Caco-2 (cell line): ENCODE data around the gene HSPA4L. TPM values are rescaled to one million over a fixed set of nuclear protein-coding genes. Genes with fewer than 3 reads are reported as not detected.

ENCODE experiments used
- BruUV-seq: library from RNA; stranded (reverse); fragments of 400-500 nt; replicated peaks from 2 replicates; lab custom pipeline; 2021; lab: Mats Ljungman, UMichigan
- CTCF ChIA-PET: fragments of 300-600 bp; sonication (Branson Sonifier 250); formaldehyde crosslinking; loops from one replicate; lab custom pipeline; 2022; ENCODE audit warnings: antibody characterized with exemption; lab: Charles Lee
- POLR2A ChIA-PET: fragments of 300-600 bp; sonication (Branson Sonifier 250); formaldehyde crosslinking; loops from one replicate; lab custom pipeline; 2022; ENCODE audit warnings: antibody characterized with exemption; lab: Charles Lee
- DNase-seq, 2 experiments: peaks; one replicate each; pipeline versions ENCODE4 v3.0.0 to v3.0.0-alpha.2; 2020 to 2022
- H3K27me3 ChIP-seq: replicated peaks from 2 replicates; pipeline ENCODE4 v1.6.0; 2011; ENCODE audit warnings: low read length; ENCODE audit not compliant: control insufficient read depth, insufficient read depth
- H3K36me3 ChIP-seq: 2 replicates; pipeline ENCODE4 v1.5.1; 2011; ENCODE audit warnings: low read length; ENCODE audit not compliant: control insufficient read depth, insufficient read depth
- H3K4me1 ChIP-seq: fragments of 250-450 bp; sonication (Bioruptor Pico); 2 replicates; pipeline ENCODE4 v1.5.1; 2020; ENCODE audit warnings: mild to moderate bottlenecking
- H3K4me3 ChIP-seq: 2 replicates; pipeline ENCODE4 v1.5.1; 2011; ENCODE audit warnings: low read depth, mild to moderate bottlenecking, control low read depth, low read length
- H3K9me3 ChIP-seq: fragments of 250-450 bp; sonication (Bioruptor Pico); 2 replicates; pipeline ENCODE4 v1.5.1; 2020; ENCODE audit warnings: mild to moderate bottlenecking, moderate library complexity
- H3K27ac Mint-ChIP-seq: one replicate; pipeline ENCODE4 v1.8.0; 2022; ENCODE audit warnings: mixed read lengths; ENCODE audit not compliant: unreplicated experiment
- H3K27me3 Mint-ChIP-seq: one replicate; pipeline ENCODE4 v1.8.0; 2022; ENCODE audit warnings: mixed read lengths; ENCODE audit not compliant: insufficient read depth, unreplicated experiment
- H3K36me3 Mint-ChIP-seq: one replicate; pipeline ENCODE4 v1.8.0; 2022; ENCODE audit warnings: mild to moderate bottlenecking, mixed read lengths; ENCODE audit not compliant: insufficient read depth, unreplicated experiment
- H3K4me1 Mint-ChIP-seq: one replicate; pipeline ENCODE4 v1.8.0; 2022; ENCODE audit warnings: low read depth, mixed read lengths; ENCODE audit not compliant: unreplicated experiment
- H3K4me3 Mint-ChIP-seq: one replicate; pipeline ENCODE4 v1.8.0; 2022; ENCODE audit warnings: mild to moderate bottlenecking, moderate library complexity, mixed read lengths; ENCODE audit not compliant: unreplicated experiment
- H3K9me3 Mint-ChIP-seq: one replicate; pipeline ENCODE4 v1.8.0; 2022; ENCODE audit warnings: mixed read lengths; ENCODE audit not compliant: unreplicated experiment
- CTCF ChIP-seq, 2 experiments: fragments of 200-600 bp in 1 of 2; IDR thresholded peaks; 1 replicate in 1 of 2; 2 replicates in 1 of 2; pipeline versions ENCODE4 v1.5.1 to v1.8.0; 2011 to 2022; ENCODE audit warnings: antibody characterized with exemption in 1 of 2, control low read depth in 1 of 2, inconsistent platforms in 1 of 2, low read depth in 1 of 2, low read length in 1 of 2, mild to moderate bottlenecking in 1 of 2, moderate library complexity in 1 of 2; ENCODE audit not compliant: insufficient read depth in 1 of 2, severe bottlenecking in 1 of 2, unreplicated experiment in 1 of 2
- intact Hi-C: fragments of 100-400 bp; cut with micrococcal nuclease; formaldehyde crosslinking; loops from one replicate; pipeline ENCODE4 v1.10.0; 2022; ENCODE audit not compliant: unreplicated experiment
- total RNA-seq: library from RNA; stranded (reverse); gene quantifications from 2 replicates; pipeline ENCODE4 v1.2.3, GENCODE V29; 2022

HSPA4L gene
- total RNA-seq, 1 experiment from 2014 or later, result 3.6 TPM

GRCh38 chr4:127781300-127782024 is 660 bp upstream of the HSPA4L start:
- Mint-ChIP-seq H3K27me3 (peaks cover 3% of the 10 kb centered on the region), H3K9me3 (no peaks in the 10 kb centered on the region), H3K36me3 (peaks cover 12% of the 10 kb centered on the region), H3K4me1 (peaks cover 7% of the 10 kb centered on the region), H3K27ac (peak overlapping the region; percentile 90), H3K4me3 (peak overlapping the region; percentile 97)
- BruUV-seq, result no TSS peak
- Histone ChIP-seq H3K27me3 (no peaks in the 10 kb centered on the region), H3K36me3 (no peaks in the 10 kb centered on the region), H3K4me1 (peaks cover 13% of the 10 kb centered on the region; the same call in 1 of the 2 replicates), H3K9me3 (no peaks in the 10 kb centered on the region), H3K4me3 (peak overlapping the region; percentile 59)
- DNase-seq, result peak; percentile 75 to 84
- TF ChIP-seq CTCF (IDR thresholded peaks at IDR 0.05; ENCODE audit: insufficient read depth in 1 of 2, low read depth in 1 of 2, low read length in 1 of 2, severe bottlenecking in 1 of 2, unreplicated experiment in 1 of 2), result no peak
- POLR2A ChIA-PET, result interaction anchor here (0.6 to 2.2 kb wide), 7 partner anchors 36 to 279 kb away, joined by 3 to 13 read pairs (median 6); partner anchors contain the start of genes INTU, LARP1B and PLK4
- intact Hi-C loops, result loop anchor here (2.0 to 5.0 kb wide), 3 partner anchors 101 to 281 kb away; partner anchors contain the start of genes ABHD18, LARP1B, MFSD8 and PLK4
- CTCF ChIA-PET, result interaction anchor here (0.6 to 1.5 kb wide), 3 partner anchors 100 to 183 kb away, joined by 3 to 4 read pairs (median 3); partner anchors contain the start of genes ABHD18 and MFSD8

- TF ChIP-seq CTCF (IDR thresholded peaks at IDR 0.05; ENCODE audit: insufficient read depth in 1 of 2, low read depth in 1 of 2, low read length in 1 of 2, severe bottlenecking in 1 of 2, unreplicated experiment in 1 of 2), result no peak
- no peaks in the 10 kb centered on the region for H3K9me3 ChIP-seq
- peak overlapping the region; percentile 97 for H3K4me3 Mint-ChIP-seq
- H3K4me1 ChIP-seq, result peaks cover 13% of the 10 kb centered on the region; the same call in 1 of the 2 replicates
- H3K36me3 ChIP-seq, result no peaks in the 10 kb centered on the region
- BruUV-seq, result no TSS peak
- peak; percentile 87 to 91 for DNase-seq
- ChIA-PET POLR2A (interaction anchor here (0.6 to 2.2 kb wide), 12 partner anchors 36 to 1290 kb away, joined by 3 to 13 read pairs (median 5); partner anchors contain the start of genes ABHD18, INTU, LARP1B and MFSD8), CTCF (interaction anchor here (0.6 to 1.5 kb wide), 5 partner anchors 19 to 395 kb away, joined by 3 to 4 read pairs (median 3); partner anchors contain the start of genes ABHD18 and MFSD8)
- intact Hi-C loops, result loop anchor here (2.0 to 5.0 kb wide), 3 partner anchors 100 to 280 kb away; partner anchors contain the start of genes ABHD18, LARP1B, MFSD8 and PLK4
- H3K27me3 ChIP-seq, result no peaks in the 10 kb centered on the region
- H3K9me3 Mint-ChIP-seq, result no peaks in the 10 kb centered on the region
- H3K4me3 ChIP-seq, result peak overlapping the region; percentile 59
- peaks cover 12% of the 10 kb centered on the region for H3K36me3 Mint-ChIP-seq
- H3K27ac Mint-ChIP-seq, result peak overlapping the region; percentile 90
- H3K27me3 Mint-ChIP-seq, result peaks cover 3% of the 10 kb centered on the region
- peaks cover 7% of the 10 kb centered on the region for H3K4me1 Mint-ChIP-seq
Measured at GRCh38 chr4:127782025-127782274, 172 bp upstream of the HSPA4L start.

GRCh38 chr4:127783026-127783769 is 1.1 kb downstream of the HSPA4L start:
- ChIA-PET POLR2A (interaction anchor here (1.0 to 2.2 kb wide), 3 partner anchors 98 to 278 kb away, joined by 4 to 13 read pairs (median 10); partner anchors contain the start of genes ABHD18, LARP1B, MFSD8 and PLK4), CTCF (interaction anchor here (0.9 to 1.5 kb wide), 2 partner anchors 20 to 98 kb away, joined by 3 read pairs; no protein-coding TSS in a partner anchor)
- peaks cover 12% of the 10 kb centered on the region for H3K36me3 Mint-ChIP-seq
- TF ChIP-seq CTCF (IDR thresholded peaks at IDR 0.05; ENCODE audit: insufficient read depth in 1 of 2, low read depth in 1 of 2, low read length in 1 of 2, severe bottlenecking in 1 of 2, unreplicated experiment in 1 of 2), result no peak
- DNase-seq, result peak; percentile 72 to 81
- peak overlapping the region; percentile 59 for H3K4me3 ChIP-seq
- peaks cover 7% of the 10 kb centered on the region for H3K4me1 Mint-ChIP-seq
- H3K27ac Mint-ChIP-seq, result peak overlapping the region; percentile 90
- peak overlapping the region; percentile 97 for H3K4me3 Mint-ChIP-seq
- peaks cover 3% of the 10 kb centered on the region for H3K27me3 Mint-ChIP-seq
- no peaks in the 10 kb centered on the region for H3K9me3 ChIP-seq
- no peaks in the 10 kb centered on the region for H3K27me3 ChIP-seq
- BruUV-seq, result TSS peak; percentile 45
- H3K9me3 Mint-ChIP-seq, result no peaks in the 10 kb centered on the region
- H3K36me3 ChIP-seq, result no peaks in the 10 kb centered on the region
- H3K4me1 ChIP-seq, result peaks cover 13% of the 10 kb centered on the region; the same call in 1 of the 2 replicates
- intact Hi-C loops, result loop anchor here (2.0 to 5.0 kb wide), 3 partner anchors 99 to 279 kb away; partner anchors contain the start of genes ABHD18, LARP1B, MFSD8 and PLK4
